ENCODE data around the gene FBXO11. TPM values are rescaled to one million over a fixed set of nuclear protein-coding genes. Genes with fewer than 3 reads are reported as not detected.

The FBXO11 gene
- total RNA-seq, result 260 TPM

GRCh38 chr2:47906157-47907038 lies at the start of gene FBXO11:
Gene FBXO11, minus strand, starts transcription at chr2:47906498. Its CDS starts 778 bp downstream, at chr2:47905720.

GRCh38 chr2:47782671-47783485 lies 123.4 kb downstream of the FBXO11 start, which contains the start of gene MSH6:
Gene MSH6, plus strand, starts transcription at chr2:47783145. Its CDS starts 89 bp downstream, at chr2:47783234.

Small RNA genes within 50 kb of the gene (small RNA-seq; reads per million reads assigned to genes)
- gene RF00026 (ENCODE audit: low replicate concordance), result not detected
- gene RPL36AP15 (ENCODE audit: low replicate concordance), result not detected

Other genes starting within 250 kb of the FBXO11 start
- gene MSH6, start 123.4 kb downstream of the FBXO11 start, total RNA-seq, result 52.9 TPM

All from parietal lobe (tissue), 2 donors.